WTC11 (cell line): ENCODE measurements around the gene ICE2. TPM values are rescaled to one million over a fixed set of nuclear protein-coding genes. Genes with fewer than 3 reads are reported as not detected.
A peak's percentile ranks its signal among the peaks of the same experiment; 100 is the strongest.

ENCODE experiments used
- ATAC-seq: fragments of 200-7000 bp; cut with Tn5 transposase; 2 replicates; pipeline ENCODE4 v1.10.0; 2021; ENCODE audit warnings: mild to moderate bottlenecking, moderate library complexity
- CTCF ChIA-PET: fragments of 300-600 bp; sonication (Branson Sonifier 250); formaldehyde crosslinking; loops from one replicate; lab custom pipeline; 2021; ENCODE audit warnings: antibody characterized with exemption; lab: Charles Lee
- POLR2A ChIA-PET: fragments of 350-600 bp; sonication (Branson Sonifier 250); formaldehyde crosslinking; loops from one replicate; lab custom pipeline; 2021; ENCODE audit warnings: antibody characterized with exemption; lab: Charles Lee
- DNase-seq: peaks from one replicate; pipeline ENCODE4 v3.0.0; 2021; ENCODE audit warnings: low spot score
- H3K27ac Mint-ChIP-seq: 2 replicates; pipeline ENCODE4 v1.8.0; 2021; ENCODE audit warnings: mixed read lengths
- H3K27me3 Mint-ChIP-seq: 2 replicates; pipeline ENCODE4 v1.8.0; 2021; ENCODE audit warnings: low read depth, mild to moderate bottlenecking, moderate library complexity, mixed read lengths
- H3K36me3 Mint-ChIP-seq: 2 replicates; pipeline ENCODE4 v1.8.0; 2021; ENCODE audit warnings: mixed read lengths
- H3K4me1 Mint-ChIP-seq: 2 replicates; pipeline ENCODE4 v1.8.0; 2022; ENCODE audit warnings: mixed read lengths
- H3K4me3 Mint-ChIP-seq: 2 replicates; pipeline ENCODE4 v1.8.0; 2021; ENCODE audit warnings: mild to moderate bottlenecking, moderate library complexity, mixed read lengths
- H3K9me3 Mint-ChIP-seq: 2 replicates; pipeline ENCODE4 v1.8.0; 2021; ENCODE audit warnings: mixed read lengths
- ATF1 ChIP-seq: sonication (generic); formaldehyde crosslinking; IDR thresholded peaks from 2 replicates; pipeline ENCODE4 v1.8.1; 2023; ENCODE audit warnings: mild to moderate bottlenecking, moderate library complexity, missing genetic modification reagents
- ETV6 ChIP-seq: sonication (generic); formaldehyde crosslinking; IDR thresholded peaks from 2 replicates; pipeline ENCODE4 v1.8.1; 2022; ENCODE audit warnings: mild to moderate bottlenecking, missing genetic modification reagents
- FOXK1 ChIP-seq: sonication (generic); formaldehyde crosslinking; IDR thresholded peaks from 2 replicates; pipeline ENCODE4 v1.8.0; 2022; ENCODE audit warnings: mild to moderate bottlenecking, moderate library complexity, missing genetic modification reagents
- FOXP1 ChIP-seq: sonication (generic); formaldehyde crosslinking; IDR thresholded peaks from 2 replicates; pipeline ENCODE4 v1.8.0; 2022; ENCODE audit warnings: missing genetic modification reagents, mild to moderate bottlenecking, moderate library complexity, borderline replicate concordance
- NFE2L1 ChIP-seq: sonication (generic); formaldehyde crosslinking; IDR thresholded peaks from 2 replicates; pipeline ENCODE4 v1.8.1; 2023; ENCODE audit warnings: missing genetic modification reagents
- NFYB ChIP-seq: sonication (generic); formaldehyde crosslinking; conservative IDR thresholded peaks from 2 replicates; pipeline ENCODE4 v1.8.0; 2022; ENCODE audit warnings: low read depth, missing genetic modification reagents
- ZNF219 ChIP-seq: sonication (generic); formaldehyde crosslinking; IDR thresholded peaks from 2 replicates; pipeline ENCODE4 v1.8.0; 2023; ENCODE audit warnings: missing genetic modification reagents, mild to moderate bottlenecking, borderline replicate concordance
- ZNF263 ChIP-seq: sonication (generic); formaldehyde crosslinking; IDR thresholded peaks from 2 replicates; pipeline ENCODE4 v1.8.1; 2022; ENCODE audit warnings: low read depth, mild to moderate bottlenecking, moderate library complexity, missing genetic modification reagents
- ZNF671 ChIP-seq: fragments of 250-450 bp; sonication (Bioruptor Pico); IDR thresholded peaks from 2 replicates; pipeline ENCODE4 v1.8.0; 2021; ENCODE audit warnings: mild to moderate bottlenecking
- total RNA-seq: library from RNA; stranded (reverse); gene quantifications from 3 replicates; pipeline ENCODE4 v1.2.3, GENCODE V29; 2021
- TF ChIP-seq, protein P1 (sequence below): sonication (generic); formaldehyde crosslinking; IDR thresholded peaks from 2 replicates; pipeline ENCODE4 v1.8.0; 2022; ENCODE audit warnings: missing genetic modification reagents
- TF ChIP-seq, protein P2 (sequence below): fragments of 250-450 bp; sonication (Bioruptor Pico); IDR thresholded peaks from 2 replicates; pipeline ENCODE4 v1.9.0; 2021; ENCODE audit warnings: mild to moderate bottlenecking
- TF ChIP-seq, protein P3 (sequence below): fragments of 250-450 bp; sonication (Bioruptor Pico); IDR thresholded peaks from 2 replicates; pipeline ENCODE4 v1.9.0; 2021; ENCODE audit warnings: moderate library complexity, mild to moderate bottlenecking, inconsistent platforms, borderline replicate concordance
- TF ChIP-seq, protein P4 (sequence below): sonication (generic); formaldehyde crosslinking; IDR thresholded peaks from 2 replicates; pipeline ENCODE4 v1.8.1; 2023; ENCODE audit warnings: mild to moderate bottlenecking, missing genetic modification reagents
- TF ChIP-seq, protein P5 (sequence below): sonication (generic); formaldehyde crosslinking; IDR thresholded peaks from 2 replicates; pipeline ENCODE4 v1.8.1; 2022; ENCODE audit warnings: mild to moderate bottlenecking, missing genetic modification reagents, moderate library complexity, borderline replicate concordance
- TF ChIP-seq, protein P6 (sequence below): fragments of 250-450 bp; sonication (Bioruptor Pico); IDR thresholded peaks from 2 replicates; pipeline ENCODE4 v1.9.0; 2021; ENCODE audit warnings: mild to moderate bottlenecking

The ICE2 gene
- total RNA-seq, 1 experiment from 2014 or later: 76.9 TPM

DNA sequence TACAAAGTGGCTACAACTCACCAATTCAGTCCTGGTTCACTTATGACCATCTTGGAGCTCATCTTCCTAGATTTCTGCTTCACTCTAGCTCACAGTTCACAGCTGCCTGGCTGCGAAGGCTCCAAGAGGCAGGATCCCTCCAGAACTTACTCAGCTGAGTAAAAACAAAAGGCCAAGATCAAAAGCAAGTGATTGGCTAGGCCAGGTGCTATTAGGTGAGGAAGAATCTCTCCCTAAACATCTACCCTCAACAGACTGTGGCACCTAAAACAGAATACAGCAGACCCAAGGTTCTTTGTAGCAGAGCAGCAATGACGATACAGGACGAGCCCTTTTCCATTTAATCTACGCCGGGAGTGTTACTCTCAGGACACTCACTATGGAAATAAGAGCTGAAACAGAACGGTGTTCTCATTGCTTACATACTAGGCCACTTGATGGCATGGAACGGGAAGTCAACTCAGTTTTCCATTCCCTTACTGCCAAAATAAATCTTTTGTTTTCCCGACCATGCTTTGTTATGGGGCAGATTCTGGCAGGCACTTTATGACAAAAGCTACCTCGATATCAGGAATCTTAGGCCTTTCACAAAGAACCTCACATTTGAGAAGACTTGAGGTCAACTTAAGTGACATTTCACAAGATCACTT, 901 bp downstream of the ICE2 start (continued):
- TF ChIP-seq, protein P1, sequence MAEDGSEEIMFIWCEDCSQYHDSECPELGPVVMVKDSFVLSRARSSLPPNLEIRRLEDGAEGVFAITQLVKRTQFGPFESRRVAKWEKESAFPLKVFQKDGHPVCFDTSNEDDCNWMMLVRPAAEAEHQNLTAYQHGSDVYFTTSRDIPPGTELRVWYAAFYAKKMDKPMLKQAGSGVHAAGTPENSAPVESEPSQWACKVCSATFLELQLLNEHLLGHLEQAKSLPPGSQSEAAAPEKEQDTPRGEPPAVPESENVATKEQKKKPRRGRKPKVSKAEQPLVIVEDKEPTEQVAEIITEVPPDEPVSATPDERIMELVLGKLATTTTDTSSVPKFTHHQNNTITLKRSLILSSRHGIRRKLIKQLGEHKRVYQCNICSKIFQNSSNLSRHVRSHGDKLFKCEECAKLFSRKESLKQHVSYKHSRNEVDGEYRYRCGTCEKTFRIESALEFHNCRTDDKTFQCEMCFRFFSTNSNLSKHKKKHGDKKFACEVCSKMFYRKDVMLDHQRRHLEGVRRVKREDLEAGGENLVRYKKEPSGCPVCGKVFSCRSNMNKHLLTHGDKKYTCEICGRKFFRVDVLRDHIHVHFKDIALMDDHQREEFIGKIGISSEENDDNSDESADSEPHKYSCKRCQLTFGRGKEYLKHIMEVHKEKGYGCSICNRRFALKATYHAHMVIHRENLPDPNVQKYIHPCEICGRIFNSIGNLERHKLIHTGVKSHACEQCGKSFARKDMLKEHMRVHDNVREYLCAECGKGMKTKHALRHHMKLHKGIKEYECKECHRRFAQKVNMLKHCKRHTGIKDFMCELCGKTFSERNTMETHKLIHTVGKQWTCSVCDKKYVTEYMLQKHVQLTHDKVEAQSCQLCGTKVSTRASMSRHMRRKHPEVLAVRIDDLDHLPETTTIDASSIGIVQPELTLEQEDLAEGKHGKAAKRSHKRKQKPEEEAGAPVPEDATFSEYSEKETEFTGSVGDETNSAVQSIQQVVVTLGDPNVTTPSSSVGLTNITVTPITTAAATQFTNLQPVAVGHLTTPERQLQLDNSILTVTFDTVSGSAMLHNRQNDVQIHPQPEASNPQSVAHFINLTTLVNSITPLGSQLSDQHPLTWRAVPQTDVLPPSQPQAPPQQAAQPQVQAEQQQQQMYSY (CRISPR knock-in tag): no peak
- TF ChIP-seq FOXK1 (CRISPR knock-in tag) (no peak), ZNF219 (CRISPR knock-in tag) (no peak)
- TF ChIP-seq, protein P2, sequence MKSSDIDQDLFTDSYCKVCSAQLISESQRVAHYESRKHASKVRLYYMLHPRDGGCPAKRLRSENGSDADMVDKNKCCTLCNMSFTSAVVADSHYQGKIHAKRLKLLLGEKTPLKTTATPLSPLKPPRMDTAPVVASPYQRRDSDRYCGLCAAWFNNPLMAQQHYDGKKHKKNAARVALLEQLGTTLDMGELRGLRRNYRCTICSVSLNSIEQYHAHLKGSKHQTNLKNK (CRISPR knock-in tag): no peak
- TF ChIP-seq, protein P3, sequence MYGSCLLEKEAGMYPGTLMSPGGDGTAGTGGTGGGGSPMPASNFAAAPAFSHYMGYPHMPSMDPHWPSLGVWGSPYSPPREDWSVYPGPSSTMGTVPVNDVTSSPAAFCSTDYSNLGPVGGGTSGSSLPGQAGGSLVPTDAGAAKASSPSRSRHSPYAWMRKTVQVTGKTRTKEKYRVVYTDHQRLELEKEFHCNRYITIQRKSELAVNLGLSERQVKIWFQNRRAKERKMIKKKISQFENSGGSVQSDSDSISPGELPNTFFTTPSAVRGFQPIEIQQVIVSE (CRISPR knock-in tag): no peak
- TF ChIP-seq, all 79 proteins: peak for 0

DNA sequence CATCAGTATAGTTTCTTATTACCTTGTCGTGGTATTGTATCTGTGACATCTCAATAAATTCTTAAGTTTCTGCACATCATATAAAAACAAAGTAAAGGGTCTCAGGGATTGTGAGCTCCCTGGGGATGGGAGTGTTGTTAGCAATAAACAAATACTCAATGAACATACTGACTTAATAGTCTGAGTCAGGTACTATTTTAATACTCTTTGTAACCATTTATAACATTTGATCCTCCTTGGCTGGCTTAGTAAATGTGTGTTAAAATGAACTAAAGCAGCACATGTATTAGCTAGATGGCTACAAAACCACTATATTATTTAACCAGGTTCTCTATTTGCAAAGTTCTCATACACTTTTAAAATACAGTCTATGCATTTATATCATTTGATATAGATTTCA, 1.8 kb downstream of the ICE2 start:
- no peaks in the 10 kb centered on the region for H3K9me3 Mint-ChIP-seq
- DNase-seq: no peak
- H3K27me3 Mint-ChIP-seq: no peaks in the 10 kb centered on the region
- TF ChIP-seq NFYB (no peak), ZNF671 (CRISPR knock-in tag) (no peak), ATF1 (CRISPR knock-in tag) (no peak), FOXK1 (CRISPR knock-in tag) (no peak), ETV6 (CRISPR knock-in tag) (no peak), FOXP1 (CRISPR knock-in tag) (no peak), ZNF263 (no peak), NFE2L1 (CRISPR knock-in tag) (no peak)
- TF ChIP-seq, protein P4, sequence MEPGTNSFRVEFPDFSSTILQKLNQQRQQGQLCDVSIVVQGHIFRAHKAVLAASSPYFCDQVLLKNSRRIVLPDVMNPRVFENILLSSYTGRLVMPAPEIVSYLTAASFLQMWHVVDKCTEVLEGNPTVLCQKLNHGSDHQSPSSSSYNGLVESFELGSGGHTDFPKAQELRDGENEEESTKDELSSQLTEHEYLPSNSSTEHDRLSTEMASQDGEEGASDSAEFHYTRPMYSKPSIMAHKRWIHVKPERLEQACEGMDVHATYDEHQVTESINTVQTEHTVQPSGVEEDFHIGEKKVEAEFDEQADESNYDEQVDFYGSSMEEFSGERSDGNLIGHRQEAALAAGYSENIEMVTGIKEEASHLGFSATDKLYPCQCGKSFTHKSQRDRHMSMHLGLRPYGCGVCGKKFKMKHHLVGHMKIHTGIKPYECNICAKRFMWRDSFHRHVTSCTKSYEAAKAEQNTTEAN (CRISPR knock-in tag): no peak
- TF ChIP-seq, protein P5, sequence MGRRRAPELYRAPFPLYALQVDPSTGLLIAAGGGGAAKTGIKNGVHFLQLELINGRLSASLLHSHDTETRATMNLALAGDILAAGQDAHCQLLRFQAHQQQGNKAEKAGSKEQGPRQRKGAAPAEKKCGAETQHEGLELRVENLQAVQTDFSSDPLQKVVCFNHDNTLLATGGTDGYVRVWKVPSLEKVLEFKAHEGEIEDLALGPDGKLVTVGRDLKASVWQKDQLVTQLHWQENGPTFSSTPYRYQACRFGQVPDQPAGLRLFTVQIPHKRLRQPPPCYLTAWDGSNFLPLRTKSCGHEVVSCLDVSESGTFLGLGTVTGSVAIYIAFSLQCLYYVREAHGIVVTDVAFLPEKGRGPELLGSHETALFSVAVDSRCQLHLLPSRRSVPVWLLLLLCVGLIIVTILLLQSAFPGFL (CRISPR knock-in tag): no peak
- TF ChIP-seq, protein P6, sequence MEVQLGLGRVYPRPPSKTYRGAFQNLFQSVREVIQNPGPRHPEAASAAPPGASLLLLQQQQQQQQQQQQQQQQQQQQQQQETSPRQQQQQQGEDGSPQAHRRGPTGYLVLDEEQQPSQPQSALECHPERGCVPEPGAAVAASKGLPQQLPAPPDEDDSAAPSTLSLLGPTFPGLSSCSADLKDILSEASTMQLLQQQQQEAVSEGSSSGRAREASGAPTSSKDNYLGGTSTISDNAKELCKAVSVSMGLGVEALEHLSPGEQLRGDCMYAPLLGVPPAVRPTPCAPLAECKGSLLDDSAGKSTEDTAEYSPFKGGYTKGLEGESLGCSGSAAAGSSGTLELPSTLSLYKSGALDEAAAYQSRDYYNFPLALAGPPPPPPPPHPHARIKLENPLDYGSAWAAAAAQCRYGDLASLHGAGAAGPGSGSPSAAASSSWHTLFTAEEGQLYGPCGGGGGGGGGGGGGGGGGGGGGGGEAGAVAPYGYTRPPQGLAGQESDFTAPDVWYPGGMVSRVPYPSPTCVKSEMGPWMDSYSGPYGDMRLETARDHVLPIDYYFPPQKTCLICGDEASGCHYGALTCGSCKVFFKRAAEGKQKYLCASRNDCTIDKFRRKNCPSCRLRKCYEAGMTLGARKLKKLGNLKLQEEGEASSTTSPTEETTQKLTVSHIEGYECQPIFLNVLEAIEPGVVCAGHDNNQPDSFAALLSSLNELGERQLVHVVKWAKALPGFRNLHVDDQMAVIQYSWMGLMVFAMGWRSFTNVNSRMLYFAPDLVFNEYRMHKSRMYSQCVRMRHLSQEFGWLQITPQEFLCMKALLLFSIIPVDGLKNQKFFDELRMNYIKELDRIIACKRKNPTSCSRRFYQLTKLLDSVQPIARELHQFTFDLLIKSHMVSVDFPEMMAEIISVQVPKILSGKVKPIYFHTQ (CRISPR knock-in tag): no peak
- no peak for ATAC-seq
- H3K4me3 Mint-ChIP-seq: 0 out of 2 replicates have a peak overlapping the region, but pooled peaks have one; percentile 99
- ChIA-PET POLR2A (interaction anchor here (0.6 kb wide), 1 partner anchor 79 kb away, joined by 12 read pairs; no protein-coding TSS in a partner anchor), CTCF (no interaction called here)
- peaks cover 24% of the 10 kb centered on the region for H3K36me3 Mint-ChIP-seq
- no peak overlapping the region for H3K27ac Mint-ChIP-seq
- H3K4me1 Mint-ChIP-seq: peaks cover 23% of the 10 kb centered on the region
